Hematopoietic multipotent progenitor cell treated with erythropoietin and hydrocortisone succinate and interleukin-3 and kit ligand, for 15 days (in vitro differentiated cells): ENCODE data around the gene CAMTA1.

ENCODE experiments used
- DNase-seq: peaks from one replicate; pipeline ENCODE4 v3.0.0-alpha.2; 2015; ENCODE audit warnings: low spot score

CAMTA1 gene

DNA sequence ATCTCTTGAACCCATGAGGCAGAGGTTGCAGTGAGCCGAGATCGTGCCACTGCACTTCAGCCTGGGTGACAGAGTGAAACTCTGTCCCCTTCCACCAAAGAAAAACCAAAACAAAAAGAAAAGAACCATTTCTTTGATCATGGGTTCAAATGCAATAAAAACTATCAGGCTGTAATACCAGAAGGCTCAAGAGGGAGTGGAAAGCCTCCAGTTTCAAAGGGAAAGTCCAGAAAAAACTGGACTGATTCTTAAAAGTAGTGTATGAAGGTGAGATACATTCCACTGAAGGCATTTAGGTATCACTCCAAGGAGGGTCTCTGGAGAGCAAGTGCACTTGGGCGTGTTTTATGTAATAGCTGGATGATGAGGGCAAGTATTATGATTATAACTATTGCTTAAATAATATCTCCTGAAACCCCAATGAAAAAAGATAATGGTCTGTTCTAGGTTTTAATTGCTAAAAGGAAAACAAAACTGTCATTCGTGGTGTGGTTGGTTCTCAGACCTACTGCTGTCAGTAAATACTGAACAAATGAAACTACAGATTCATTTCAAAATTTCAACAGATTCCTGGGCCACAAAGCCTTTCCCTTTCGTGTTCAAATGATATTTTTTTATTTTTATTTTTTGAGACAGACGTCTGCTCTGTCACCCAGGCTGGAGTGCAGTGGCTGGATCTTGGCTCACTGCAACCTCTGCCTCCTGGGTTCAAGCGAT is 6.0 kb upstream of the CAMTA1 start:
- no peak for DNase-seq

GRCh38 chr1:6782151-6782550 is 3.1 kb upstream of the CAMTA1 start:
- no peak for DNase-seq

GRCh38 chr1:6783221-6783620 is 2.0 kb upstream of the CAMTA1 start:
- no peak for DNase-seq

GRCh38 chr1:6783936-6784559 is 1.2 kb upstream of the CAMTA1 start:
- DNase-seq, result peak; percentile 31

GRCh38 chr1:6784560-6785317 is 515 bp upstream of the CAMTA1 start:
- DNase-seq, result peak; percentile 100

- DNase-seq, result no peak
Observed at GRCh38 chr1:6785728-6786505, 663 bp downstream of the CAMTA1 start.

DNA sequence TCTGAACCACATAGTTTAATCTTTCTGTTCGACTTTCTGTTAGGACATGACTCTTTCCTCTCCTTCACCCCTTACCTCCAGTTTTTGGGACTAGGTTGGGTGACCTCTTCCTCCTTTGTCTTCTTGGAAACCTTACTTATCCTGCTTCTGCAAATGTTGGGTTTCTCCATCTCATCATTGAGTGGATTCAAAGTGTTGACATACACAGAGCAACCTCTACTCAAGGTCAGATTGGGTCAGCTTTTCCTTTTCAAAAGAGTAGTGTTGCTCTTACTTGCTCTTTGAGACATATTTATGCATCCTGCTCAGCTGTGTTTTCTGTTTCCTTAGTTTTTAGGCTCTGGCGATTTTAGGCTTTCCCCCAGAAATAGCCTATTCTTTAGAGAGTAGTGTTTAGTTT is 3.7 kb downstream of the CAMTA1 start:
- no peak for DNase-seq

DNA sequence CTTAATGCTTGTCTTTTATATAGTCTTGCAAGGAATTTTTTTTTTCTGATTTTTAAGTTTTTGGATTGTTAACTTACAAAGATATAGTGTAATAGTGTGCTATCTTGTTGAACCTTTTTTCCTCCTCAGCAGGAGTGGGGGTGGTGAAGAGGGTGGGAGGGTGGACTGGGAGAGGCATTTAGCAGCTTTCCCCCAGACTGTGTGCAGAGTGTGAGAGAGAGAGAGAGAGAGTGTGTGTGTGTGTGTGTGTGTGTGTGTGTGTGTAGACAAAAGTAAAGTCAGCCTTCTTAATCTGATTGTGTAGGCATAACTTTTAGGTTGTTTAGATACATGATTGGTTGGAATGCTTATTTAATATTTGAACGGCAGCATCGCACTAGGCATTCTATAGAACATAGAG is 4.9 kb downstream of the CAMTA1 start:
- DNase-seq, result no peak

- DNase-seq, result peak; percentile 21
Observed at GRCh38 chr1:6794164-6794563, 8.9 kb downstream of the CAMTA1 start.

- no peak for DNase-seq
Observed at GRCh38 chr1:6795203-6795602, 9.9 kb downstream of the CAMTA1 start.

- no peak for DNase-seq
Observed at GRCh38 chr1:6795661-6796060, 10.4 kb downstream of the CAMTA1 start.

- no peak for DNase-seq
Observed at GRCh38 chr1:6796095-6796494, 10.8 kb downstream of the CAMTA1 start.

DNA sequence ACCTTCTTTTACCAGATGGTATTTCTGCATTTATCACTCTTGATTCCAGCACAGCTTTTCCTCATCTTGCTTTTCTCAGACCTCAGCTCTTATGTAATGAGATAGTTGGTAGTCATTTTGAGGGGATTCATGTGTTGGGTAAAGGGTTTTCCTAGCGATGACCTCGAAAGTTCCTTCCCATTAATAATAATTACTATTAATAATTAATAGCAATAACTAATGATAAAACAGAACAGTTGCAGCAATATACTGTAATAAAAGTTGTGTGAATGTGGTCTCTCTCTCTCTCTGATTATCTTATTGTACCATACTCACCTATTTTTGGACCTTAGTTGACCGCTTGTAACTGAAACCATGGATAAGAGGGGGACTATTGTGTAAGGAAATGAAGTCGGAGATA is 14.2 kb downstream of the CAMTA1 start:
- DNase-seq, result no peak

GRCh38 chr1:6800745-6801144 is 15.5 kb downstream of the CAMTA1 start:
- no peak for DNase-seq

DNA sequence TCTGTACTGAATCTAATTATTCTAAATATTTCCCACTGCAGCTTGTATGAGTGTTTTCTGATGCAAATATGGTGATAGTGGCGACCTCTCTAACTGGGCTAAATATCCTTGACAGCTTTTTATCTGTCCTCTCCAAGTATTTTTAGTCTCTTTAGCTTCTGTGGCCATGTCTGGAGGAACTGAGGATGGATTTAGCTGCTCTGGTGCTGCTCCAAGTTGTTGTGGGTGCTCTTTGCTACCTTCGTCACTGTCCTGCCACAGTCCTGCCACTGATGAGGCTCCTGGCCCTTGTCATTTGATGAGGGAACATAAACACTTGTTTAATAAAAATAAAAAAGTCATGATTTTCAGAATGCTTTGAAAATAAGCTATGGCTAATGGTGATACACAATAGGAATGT is 15.9 kb downstream of the CAMTA1 start:
- DNase-seq, result no peak

DNA sequence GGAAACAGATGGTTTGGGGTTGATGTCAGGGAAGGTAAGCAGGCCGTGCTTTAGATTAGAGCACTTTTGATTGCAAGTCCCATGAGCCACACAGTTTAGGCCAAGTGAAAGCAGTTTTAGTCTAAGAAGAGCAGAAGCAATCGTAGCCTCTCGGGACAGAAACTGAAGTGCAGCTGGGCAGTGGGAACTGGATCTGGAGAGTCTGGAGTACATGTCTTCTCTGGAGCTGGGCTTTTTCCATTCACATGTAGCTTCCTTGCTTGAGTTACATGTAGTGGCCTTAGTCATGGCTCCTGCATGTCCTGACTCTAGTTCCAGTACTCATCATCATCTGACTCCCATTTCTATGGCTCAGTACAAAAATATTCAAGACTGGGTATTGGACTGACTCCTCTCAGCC is 16.7 kb downstream of the CAMTA1 start:
- no peak for DNase-seq

DNA sequence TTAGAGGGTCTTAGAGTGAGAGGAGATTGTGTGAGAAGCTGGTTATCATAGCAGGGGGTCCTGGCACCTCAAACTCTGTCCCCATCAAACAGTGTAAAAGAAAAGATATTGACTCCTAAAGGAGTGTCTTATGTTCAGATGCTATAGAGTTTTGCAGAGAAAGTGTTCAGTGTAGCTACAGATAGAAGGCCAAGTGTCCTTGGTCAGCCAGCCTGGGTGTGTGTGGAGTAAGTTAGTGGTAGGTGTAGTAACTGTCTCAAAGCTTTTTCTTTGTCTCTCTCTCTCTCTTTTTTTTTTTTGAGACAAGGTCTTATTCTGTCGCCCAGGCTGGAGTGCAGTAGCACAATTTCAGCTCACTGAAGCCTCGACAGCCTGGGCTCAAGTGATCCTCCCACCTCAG is 17.2 kb downstream of the CAMTA1 start:
- no peak for DNase-seq

GRCh38 chr1:6802893-6803292 is 17.6 kb downstream of the CAMTA1 start:
- no peak for DNase-seq

- no peak for DNase-seq
Observed at GRCh38 chr1:6803357-6803756, 18.1 kb downstream of the CAMTA1 start.

GRCh38 chr1:6805004-6805416 is 19.8 kb downstream of the CAMTA1 start:
- no peak for DNase-seq

DNA sequence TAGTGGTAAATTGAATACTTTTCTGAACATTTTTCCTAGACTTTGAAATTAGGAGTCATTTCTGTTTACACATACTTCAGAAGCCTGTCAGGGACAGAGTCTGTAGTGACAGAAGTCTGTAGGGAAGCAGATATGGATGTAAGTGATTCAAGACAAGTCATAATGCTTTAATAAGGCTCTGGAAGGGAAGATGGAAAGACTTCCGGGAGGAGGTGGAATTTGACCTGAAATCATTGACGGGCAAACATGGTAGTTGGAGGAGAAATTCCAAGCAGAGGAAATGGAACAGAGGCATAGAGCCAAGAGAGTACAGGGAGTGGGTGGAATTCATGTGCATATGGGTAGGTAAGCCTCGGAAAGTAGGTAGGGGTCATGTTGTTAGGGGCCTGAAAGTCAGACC is 22.5 kb downstream of the CAMTA1 start:
- DNase-seq, result no peak

DNA sequence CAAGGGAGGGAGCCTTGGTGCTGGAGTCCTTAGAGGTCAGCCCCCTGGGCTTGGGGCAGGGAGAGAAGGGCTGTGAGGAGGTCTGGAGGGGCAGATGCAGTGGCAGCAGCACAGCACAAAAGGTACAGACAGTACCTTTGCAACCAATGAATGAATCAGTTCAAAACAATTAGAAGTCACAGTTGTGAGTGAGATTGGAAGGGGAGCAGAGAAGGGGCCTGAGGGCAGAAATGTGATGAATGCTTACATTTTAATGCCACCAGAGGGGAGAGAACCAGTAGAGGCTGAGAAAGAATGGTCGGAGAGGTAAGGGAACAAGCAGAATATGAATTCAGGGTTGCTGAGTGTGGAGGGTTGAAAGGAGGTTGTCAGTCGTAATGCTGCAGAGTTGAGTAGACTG is 24.2 kb downstream of the CAMTA1 start:
- DNase-seq, result no peak
